HepG2 (cell line): ENCODE measurements around the gene CBX5. TPM values are rescaled to one million over a fixed set of nuclear protein-coding genes. Genes with fewer than 3 reads are reported as not detected.

Source experiments
- ARNT ChIP-seq: fragments of 450-650 bp; IDR thresholded peaks from 2 replicates; pipeline ENCODE4 v1.6.1; 2017
- ATF7 ChIP-seq, 2 experiments: fragments of 450-650 bp in 1 of 2; sonication (generic) in 1 of 2; formaldehyde crosslinking in 1 of 2; IDR thresholded peaks; 2 replicates each; pipeline versions ENCODE4 v1.4.0 to v1.6.1; 2016 to 2020; ENCODE audit warnings: antibody characterized with exemption in 1 of 2, mild to moderate bottlenecking in 1 of 2, missing genetic modification reagents in 1 of 2
- BRCA1 ChIP-seq: sonication (generic); formaldehyde crosslinking; IDR thresholded peaks from 2 replicates; pipeline ENCODE4 v1.4.0; 2020; ENCODE audit warnings: missing genetic modification reagents
- CHCHD3 ChIP-seq: sonication (generic); formaldehyde crosslinking; IDR thresholded peaks from 2 replicates; pipeline ENCODE4 v1.8.0; 2022; ENCODE audit warnings: mild to moderate bottlenecking, missing genetic modification reagents, moderate library complexity
- FOXP4 ChIP-seq: sonication (generic); formaldehyde crosslinking; IDR thresholded peaks from 2 replicates; pipeline ENCODE4 v1.4.0; 2020; ENCODE audit warnings: missing genetic modification reagents
- GLI4 ChIP-seq: sonication (generic); formaldehyde crosslinking; IDR thresholded peaks from 2 replicates; pipeline ENCODE4 v1.5.1; 2020; ENCODE audit warnings: missing genetic modification reagents, mild to moderate bottlenecking, moderate library complexity, borderline replicate concordance
- KAT8 ChIP-seq: IDR thresholded peaks from 2 replicates; pipeline ENCODE4 v1.6.1; 2016; ENCODE audit warnings: missing genetic modification reagents, missing compliant biosample characterization
- KLF13 ChIP-seq: sonication (generic); formaldehyde crosslinking; IDR thresholded peaks from 2 replicates; pipeline ENCODE4 v1.4.0; 2020; ENCODE audit warnings: mild to moderate bottlenecking, missing genetic modification reagents
- PITX1 ChIP-seq: sonication (generic); formaldehyde crosslinking; IDR thresholded peaks from 2 replicates; pipeline ENCODE4 v1.5.1; 2020; ENCODE audit warnings: mild to moderate bottlenecking, missing genetic modification reagents
- SALL1 ChIP-seq: sonication (generic); formaldehyde crosslinking; IDR thresholded peaks from 2 replicates; pipeline ENCODE4 v1.8.0; 2022; ENCODE audit warnings: mild to moderate bottlenecking, missing genetic modification reagents
- SIN3A ChIP-seq: IDR thresholded peaks from 2 replicates; pipeline ENCODE4 v1.6.1; 2011; ENCODE audit warnings: low read depth, mild to moderate bottlenecking, control low read depth, low read length, borderline replicate concordance
- TGIF2 ChIP-seq: IDR thresholded peaks from 2 replicates; pipeline ENCODE4 v1.6.1; 2016; ENCODE audit warnings: control low read depth, missing compliant biosample characterization
- ZBTB21 ChIP-seq: sonication (generic); formaldehyde crosslinking; IDR thresholded peaks from 2 replicates; pipeline ENCODE4 v1.4.0; 2020; ENCODE audit warnings: missing genetic modification reagents
- ZNF746 ChIP-seq: sonication (generic); formaldehyde crosslinking; IDR thresholded peaks from 2 replicates; pipeline ENCODE4 v1.8.0; 2022; ENCODE audit warnings: mild to moderate bottlenecking, missing genetic modification reagents
- ZNF780A ChIP-seq: sonication (generic); formaldehyde crosslinking; IDR thresholded peaks from 2 replicates; pipeline ENCODE4 v1.8.0; 2022; ENCODE audit warnings: mild to moderate bottlenecking, missing genetic modification reagents, moderate library complexity
- ZNF782 ChIP-seq: sonication (generic); formaldehyde crosslinking; IDR thresholded peaks from 2 replicates; pipeline ENCODE4 v1.4.0; 2020; ENCODE audit warnings: missing genetic modification reagents, mild to moderate bottlenecking, borderline replicate concordance
- ZNF841 ChIP-seq: sonication (generic); formaldehyde crosslinking; IDR thresholded peaks from 2 replicates; pipeline ENCODE4 v1.8.1; 2023; ENCODE audit warnings: missing genetic modification reagents, borderline replicate concordance
- polyA plus RNA-seq, 8 experiments: library from polyadenylated mRNA; depleted of rRNA in 3 of 8; stranded (reverse) in 7 of 8; unstranded in 1 of 8; fragments of >200 nt; fragmentation: Illumina TruSeq in 4 of 8; extraction: Trizol in 4 of 8; gene quantifications; 2 replicates each; pipeline versions ENCODE4 v1.2.1 to v1.2.3, GENCODE V29; 2011 to 2016; ENCODE audit warnings: low read depth in 4 of 8, missing spikeins in 1 of 8, mixed read lengths in 1 of 8; ENCODE audit not compliant: insufficient read depth in 1 of 8
- total RNA-seq, 5 experiments: library from RNA; depleted of rRNA; stranded (reverse); fragments of >200 nt; fragmentation: Illumina TruSeq; extraction: Trizol; gene quantifications; 2 replicates each; pipeline ENCODE4 v1.2.3, GENCODE V29; 2016; ENCODE audit warnings: low read depth in 1 of 5
- TF ChIP-seq, protein P1 (sequence below): sonication (generic); formaldehyde crosslinking; IDR thresholded peaks from 2 replicates; pipeline ENCODE4 v1.4.0; 2020; ENCODE audit warnings: missing genetic modification reagents, borderline replicate concordance

CBX5 gene
- total and polyA plus RNA-seq, 2 of the 13 experiments (the other 11 are each of a cell fraction or from before 2014, with no cell fraction given) = 16.0 to 22.2 TPM

- peak; percentile 78; the same call in 1 of the 2 replicates for TF ChIP-seq BRCA1 (CRISPR knock-in tag)
- TF ChIP-seq ZNF782 (CRISPR knock-in tag) = peak; percentile 94
- no peak for TF ChIP-seq ARNT
- peak; percentile 68; the same call in 1 of the 2 replicates for TF ChIP-seq GLI4 (CRISPR knock-in tag)
- TF ChIP-seq KLF13 (CRISPR knock-in tag) = no peak
- TF ChIP-seq TGIF2 (CRISPR knock-in tag) = peak; percentile 84
- peak; percentile 62 for TF ChIP-seq SALL1 (CRISPR knock-in tag)
- TF ChIP-seq ZNF746 (CRISPR knock-in tag) = peak; percentile 36; the same call in 1 of the 2 replicates
- TF ChIP-seq FOXP4 (CRISPR knock-in tag) = peak; percentile 10; the same call in 1 of the 2 replicates
- TF ChIP-seq SIN3A = peak; percentile 78; the same call in 1 of the 2 replicates
- no peak for TF ChIP-seq ZNF841 (CRISPR knock-in tag)
- TF ChIP-seq ZBTB21 (CRISPR knock-in tag) = no peak; the same call in 1 of the 2 replicates
- TF ChIP-seq ZNF780A = peak; percentile 66; the same call in 1 of the 2 replicates
- 0 out of 2 replicates have a peak, but pooled peaks have one; percentile 52 for TF ChIP-seq ATF7 (IDR thresholded peaks at IDR 0.05)
- TF ChIP-seq ATF7 (CRISPR knock-in tag; IDR thresholded peaks at IDR 0.05) = no peak
- no peak for TF ChIP-seq PITX1 (CRISPR knock-in tag)
- TF ChIP-seq, protein P1, sequence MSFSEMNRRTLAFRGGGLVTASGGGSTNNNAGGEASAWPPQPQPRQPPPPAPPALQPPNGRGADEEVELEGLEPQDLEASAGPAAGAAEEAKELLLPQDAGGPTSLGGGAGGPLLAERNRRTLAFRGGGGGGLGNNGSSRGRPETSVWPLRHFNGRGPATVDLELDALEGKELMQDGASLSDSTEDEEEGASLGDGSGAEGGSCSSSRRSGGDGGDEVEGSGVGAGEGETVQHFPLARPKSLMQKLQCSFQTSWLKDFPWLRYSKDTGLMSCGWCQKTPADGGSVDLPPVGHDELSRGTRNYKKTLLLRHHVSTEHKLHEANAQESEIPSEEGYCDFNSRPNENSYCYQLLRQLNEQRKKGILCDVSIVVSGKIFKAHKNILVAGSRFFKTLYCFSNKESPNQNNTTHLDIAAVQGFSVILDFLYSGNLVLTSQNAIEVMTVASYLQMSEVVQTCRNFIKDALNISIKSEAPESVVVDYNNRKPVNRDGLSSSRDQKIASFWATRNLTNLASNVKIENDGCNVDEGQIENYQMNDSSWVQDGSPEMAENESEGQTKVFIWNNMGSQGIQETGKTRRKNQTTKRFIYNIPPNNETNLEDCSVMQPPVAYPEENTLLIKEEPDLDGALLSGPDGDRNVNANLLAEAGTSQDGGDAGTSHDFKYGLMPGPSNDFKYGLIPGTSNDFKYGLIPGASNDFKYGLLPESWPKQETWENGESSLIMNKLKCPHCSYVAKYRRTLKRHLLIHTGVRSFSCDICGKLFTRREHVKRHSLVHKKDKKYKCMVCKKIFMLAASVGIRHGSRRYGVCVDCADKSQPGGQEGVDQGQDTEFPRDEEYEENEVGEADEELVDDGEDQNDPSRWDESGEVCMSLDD = 0 out of 2 replicates have a peak, but pooled peaks have one; percentile 57
- 0 out of 2 replicates have a peak, but pooled peaks have one; percentile 32 for TF ChIP-seq CHCHD3 (CRISPR knock-in tag)
- peak; percentile 30; the same call in 1 of the 2 replicates for TF ChIP-seq KAT8 (CRISPR knock-in tag)
Observed at GRCh38 chr12:54280468-54281260, 742 bp upstream of the CBX5 start, which contains the start of gene HNRNPA1 (continued).
